WERI-Rb-1 (cell line): Measurements from ENCODE around the gene CACYBP.

Experiments
- DNase-seq: peaks from one replicate; pipeline ENCODE4 v3.0.0-alpha.2; 2020
- H3K27ac ChIP-seq: fragments of 250-450 bp; sonication (Bioruptor Pico); 2 replicates; pipeline ENCODE4 v1.5.1; 2020; ENCODE audit warnings: mild to moderate bottlenecking, moderate library complexity
- H3K27me3 ChIP-seq: fragments of 250-450 bp; sonication (Bioruptor Pico); 2 replicates; pipeline ENCODE4 v1.5.1; 2021; ENCODE audit warnings: mild to moderate bottlenecking, low read depth, moderate library complexity; ENCODE audit not compliant: insufficient read depth, severe bottlenecking
- H3K36me3 ChIP-seq: fragments of 250-450 bp; sonication (Bioruptor Pico); 2 replicates; pipeline ENCODE4 v1.5.1; 2020; ENCODE audit warnings: mild to moderate bottlenecking, moderate library complexity
- H3K4me3 ChIP-seq: 2 replicates; pipeline ENCODE4 v1.5.1; 2011; ENCODE audit warnings: low read depth, mild to moderate bottlenecking, control low read depth, low read length
- H3K9me3 ChIP-seq: fragments of 250-450 bp; sonication (Bioruptor Pico); 2 replicates; pipeline ENCODE4 v1.5.1; 2021; ENCODE audit warnings: mild to moderate bottlenecking, moderate library complexity; ENCODE audit not compliant: severe bottlenecking
- TF ChIP-seq, protein P1 (sequence below): IDR thresholded peaks from 2 replicates; pipeline ENCODE4 v1.5.1; 2011; ENCODE audit warnings: low read depth, mild to moderate bottlenecking, control low read depth, inconsistent platforms, low read length

The CACYBP gene

DNA sequence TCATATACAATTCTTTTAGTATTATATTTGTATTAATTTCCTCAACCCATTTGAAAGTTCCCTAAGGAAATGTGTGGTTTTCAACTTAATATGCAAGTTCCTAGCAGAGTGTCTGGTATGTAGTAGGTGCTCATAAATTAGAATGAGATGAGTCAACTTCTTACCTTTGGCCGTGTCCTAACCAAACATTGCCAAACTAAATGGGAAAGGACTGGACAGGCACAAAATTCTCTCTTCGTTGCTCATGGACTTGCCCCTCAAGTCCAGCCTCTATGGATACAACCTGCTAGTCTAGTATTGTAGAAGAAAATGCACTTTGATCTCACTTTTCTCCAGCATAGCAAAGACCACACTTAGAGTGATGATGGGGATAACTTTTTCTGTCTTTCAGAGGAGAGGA lies 35.0 kb downstream of the CACYBP start:
- no peak overlapping the region for H3K4me3 ChIP-seq
- no peak overlapping the region for H3K27ac ChIP-seq
- DNase-seq, result no peak
- H3K9me3 ChIP-seq, result no peaks in the 10 kb centered on the region
- TF ChIP-seq, protein P1, sequence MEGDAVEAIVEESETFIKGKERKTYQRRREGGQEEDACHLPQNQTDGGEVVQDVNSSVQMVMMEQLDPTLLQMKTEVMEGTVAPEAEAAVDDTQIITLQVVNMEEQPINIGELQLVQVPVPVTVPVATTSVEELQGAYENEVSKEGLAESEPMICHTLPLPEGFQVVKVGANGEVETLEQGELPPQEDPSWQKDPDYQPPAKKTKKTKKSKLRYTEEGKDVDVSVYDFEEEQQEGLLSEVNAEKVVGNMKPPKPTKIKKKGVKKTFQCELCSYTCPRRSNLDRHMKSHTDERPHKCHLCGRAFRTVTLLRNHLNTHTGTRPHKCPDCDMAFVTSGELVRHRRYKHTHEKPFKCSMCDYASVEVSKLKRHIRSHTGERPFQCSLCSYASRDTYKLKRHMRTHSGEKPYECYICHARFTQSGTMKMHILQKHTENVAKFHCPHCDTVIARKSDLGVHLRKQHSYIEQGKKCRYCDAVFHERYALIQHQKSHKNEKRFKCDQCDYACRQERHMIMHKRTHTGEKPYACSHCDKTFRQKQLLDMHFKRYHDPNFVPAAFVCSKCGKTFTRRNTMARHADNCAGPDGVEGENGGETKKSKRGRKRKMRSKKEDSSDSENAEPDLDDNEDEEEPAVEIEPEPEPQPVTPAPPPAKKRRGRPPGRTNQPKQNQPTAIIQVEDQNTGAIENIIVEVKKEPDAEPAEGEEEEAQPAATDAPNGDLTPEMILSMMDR, result no peak
- H3K36me3 ChIP-seq, result no peaks in the 10 kb centered on the region
- H3K27me3 ChIP-seq, result no peaks in the 10 kb centered on the region

DNA sequence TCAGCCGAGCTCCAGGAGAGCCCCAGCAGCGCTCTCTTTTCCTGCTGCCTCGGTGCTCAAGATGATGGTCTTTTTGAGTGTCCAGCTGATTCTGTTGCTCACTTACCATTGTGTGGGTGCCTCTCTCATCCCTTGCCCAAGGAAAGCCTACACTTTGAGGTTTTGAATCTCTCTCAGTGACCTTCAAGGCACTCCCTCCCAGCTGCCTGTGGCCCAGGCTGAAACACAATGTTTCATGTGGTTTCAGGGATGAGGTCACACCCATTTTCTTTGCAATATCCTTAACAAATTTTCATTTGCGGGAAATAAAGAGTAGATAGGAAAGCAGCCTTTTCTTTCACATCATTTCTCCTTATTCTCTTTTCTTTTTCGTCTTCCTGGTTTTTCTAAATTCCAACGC lies 36.1 kb downstream of the CACYBP start:
- Histone ChIP-seq H3K36me3 (no peaks in the 10 kb centered on the region), H3K27ac (no peak overlapping the region), H3K4me3 (no peak overlapping the region), H3K9me3 (no peaks in the 10 kb centered on the region), H3K27me3 (no peaks in the 10 kb centered on the region)
- TF ChIP-seq, protein P1, result no peak
- DNase-seq, result no peak

DNA sequence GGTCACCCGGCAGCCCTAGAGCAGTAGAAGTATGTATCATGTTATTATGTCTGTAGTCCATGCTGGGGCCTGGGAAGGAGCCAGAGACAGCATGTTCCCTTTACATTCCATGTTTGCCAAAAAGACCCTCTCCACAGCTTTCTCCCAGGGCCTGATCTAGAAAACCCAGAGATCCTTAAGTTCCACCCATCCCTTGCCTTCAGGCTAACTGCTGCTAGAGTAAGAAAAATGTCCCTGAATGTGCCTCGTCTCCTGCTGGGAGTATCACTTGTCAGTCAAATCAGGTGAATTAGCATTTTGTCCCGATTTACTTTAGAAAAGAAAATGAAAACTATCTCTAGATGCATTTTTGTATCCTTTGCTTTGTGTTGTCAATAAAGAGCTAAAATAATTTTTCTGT lies 36.7 kb downstream of the CACYBP start:
- DNase-seq, result no peak
- no peaks in the 10 kb centered on the region for H3K27me3 ChIP-seq
- no peaks in the 10 kb centered on the region for H3K36me3 ChIP-seq
- H3K9me3 ChIP-seq, result no peaks in the 10 kb centered on the region
- H3K4me3 ChIP-seq, result no peak overlapping the region
- no peak overlapping the region for H3K27ac ChIP-seq
- TF ChIP-seq, protein P1, result no peak

DNA sequence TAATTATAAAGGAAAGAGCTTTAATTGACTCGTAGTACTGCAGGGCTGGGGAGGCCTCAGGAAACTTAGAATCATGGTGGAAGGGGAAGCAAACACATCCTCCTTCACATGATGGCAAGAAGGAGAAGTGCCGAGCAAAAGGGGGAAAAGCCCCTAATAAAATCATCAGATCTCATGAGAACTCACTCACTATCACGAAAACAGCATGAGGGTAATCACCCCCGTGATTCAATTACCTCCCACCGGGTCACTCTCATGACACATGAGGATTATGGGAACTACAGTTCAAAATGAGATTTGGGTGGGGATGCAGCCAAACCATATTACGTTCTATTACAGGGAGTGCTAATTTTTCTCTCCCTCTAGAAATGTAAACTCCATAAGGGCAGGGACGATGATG lies 37.7 kb downstream of the CACYBP start:
- H3K4me3 ChIP-seq, result no peak overlapping the region
- no peak overlapping the region for H3K27ac ChIP-seq
- no peaks in the 10 kb centered on the region for H3K27me3 ChIP-seq
- DNase-seq, result no peak
- TF ChIP-seq, protein P1, result no peak
- no peaks in the 10 kb centered on the region for H3K36me3 ChIP-seq
- no peaks in the 10 kb centered on the region for H3K9me3 ChIP-seq

DNA sequence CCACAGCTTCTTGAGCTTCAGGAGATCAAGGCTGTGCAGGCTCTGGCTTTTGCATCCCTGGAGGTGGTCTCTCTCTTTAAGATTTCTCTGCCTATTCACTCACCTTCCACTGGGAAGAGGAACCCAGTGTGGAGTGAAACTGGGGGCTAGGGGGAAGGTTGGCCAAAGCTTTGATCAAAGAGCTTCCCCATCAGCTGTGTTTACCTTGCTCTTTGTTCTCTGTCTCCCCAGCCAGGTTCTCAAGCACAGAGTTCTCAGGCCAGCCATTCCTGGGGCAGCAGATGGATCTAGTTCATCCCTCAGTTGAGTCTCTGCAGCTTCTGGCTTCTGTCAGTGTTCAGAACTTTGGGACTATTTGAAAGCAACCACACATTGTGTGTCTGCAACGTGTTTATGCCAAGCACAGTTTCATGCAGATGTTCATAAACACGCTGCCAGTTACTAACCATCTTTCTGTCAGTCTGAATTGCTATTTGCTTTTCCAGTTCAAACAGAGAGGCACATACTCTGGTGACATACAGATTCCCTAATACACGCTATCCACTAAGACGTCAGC lies 40.7 kb downstream of the CACYBP start:
- Histone ChIP-seq H3K27ac (no peak overlapping the region), H3K27me3 (no peaks in the 10 kb centered on the region), H3K9me3 (no peaks in the 10 kb centered on the region), H3K4me3 (no peak overlapping the region), H3K36me3 (no peaks in the 10 kb centered on the region)
- no peak for DNase-seq
- TF ChIP-seq, protein P1, result no peak

DNA sequence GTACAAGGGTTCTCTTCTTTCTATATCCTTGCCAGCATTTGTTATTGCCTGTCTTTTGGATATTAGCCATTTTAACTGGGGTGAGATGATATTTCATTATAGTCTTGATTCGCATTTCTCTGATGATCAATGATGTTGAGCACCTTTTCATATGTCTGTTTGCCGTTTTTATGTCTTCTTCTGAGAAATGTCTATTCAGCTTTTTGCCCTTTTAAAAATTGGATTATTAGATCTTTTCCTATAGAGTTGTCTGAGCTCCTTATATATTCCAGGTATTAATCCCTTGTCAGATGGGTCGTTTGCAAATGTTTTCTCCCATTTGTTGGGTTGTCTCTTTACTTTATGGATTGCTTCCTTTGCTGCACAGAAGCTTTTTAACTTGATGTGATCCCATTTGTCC lies 42.9 kb downstream of the CACYBP start:
- H3K27ac ChIP-seq, result no peak overlapping the region
- H3K9me3 ChIP-seq, result no peaks in the 10 kb centered on the region
- no peak overlapping the region for H3K4me3 ChIP-seq
- no peak for DNase-seq
- H3K27me3 ChIP-seq, result no peaks in the 10 kb centered on the region
- TF ChIP-seq, protein P1, result no peak
- no peaks in the 10 kb centered on the region for H3K36me3 ChIP-seq
